Ovary (tissue), 9 donors: ENCODE data around the gene CD68. TPM values are rescaled to one million over a fixed set of nuclear protein-coding genes. Genes with fewer than 3 reads are reported as not detected.

Experiments
- DNase-seq, 5 donors: peaks; one replicate each; pipeline ENCODE4 v3.0.0-alpha.2; 2019 to 2020
- H3K27ac ChIP-seq, 2 donors: fragments of 200-600 bp; one replicate each; pipeline versions ENCODE4 v1.5.1 to v1.8.0; 2019 to 2022
- H3K27me3 ChIP-seq: fragments of 200-600 bp; one replicate; pipeline ENCODE4 v1.8.0; 2022
- H3K36me3 ChIP-seq: fragments of 200-600 bp; sonication (generic); one replicate; pipeline ENCODE4 v1.5.1; 2019
- H3K4me1 ChIP-seq: one replicate; pipeline ENCODE4 v1.8.1; 2013; ENCODE audit warnings: mild to moderate bottlenecking, moderate library complexity; ENCODE audit not compliant: insufficient read depth
- H3K4me3 ChIP-seq: fragments of 200-600 bp; sonication (generic); one replicate; pipeline ENCODE4 v1.5.1; 2017
- H3K9me3 ChIP-seq, 2 donors: fragments of 200-600 bp in 1 of 2; sonication (generic) in 1 of 2; one replicate each; pipeline versions ENCODE4 v1.5.1 to v1.8.1; 2013 to 2019; ENCODE audit warnings: mild to moderate bottlenecking in 1 of 2, moderate library complexity in 1 of 2
- EP300 ChIP-seq: sonication (generic); formaldehyde crosslinking; IDR thresholded peaks from one replicate; pipeline ENCODE4 v1.6.1; 2017; ENCODE audit warnings: antibody characterized with exemption
- POLR2A ChIP-seq: fragments of 450-650 bp; IDR thresholded peaks from one replicate; pipeline ENCODE4 v1.6.1; 2017; ENCODE audit warnings: antibody characterized with exemption, mild to moderate bottlenecking, moderate library complexity
- WGBS, 3 donors: extraction: QIAGEN DNeasy Blood & Tissue Kit in 1 of 3; methylation state at CpG; one replicate each; pipeline versions ENCODE4 v1.1.5 to v1.1.7; 2013 to 2017; 5-methylcytosine and 5-hydroxymethylcytosine counted together
- intact Hi-C, 4 donors: fragments of 100-400 bp; cut with DNase I; formaldehyde crosslinking; loops; one replicate each; pipeline versions ENCODE4 v1.11.0 to v1.15.1; 2022 to 2023
- polyA plus RNA-seq, 2 donors: library from polyadenylated mRNA; stranded (reverse); fragments of 200-250 nt in 1 of 2; fragments of 350-450 nt in 1 of 2; fragmentation: Illumina TruSeq in 1 of 2; extraction: RNeasy Lipid Tissue Mini Kit (QIAGEN cat#74804) in 1 of 2; gene quantifications; one replicate each; pipeline ENCODE4 v1.2.3, GENCODE V29; 2013 to 2014
- total RNA-seq, 7 donors: library from RNA; depleted of rRNA in 2 of 7; stranded (reverse); fragments of >200 nt in 2 of 7; fragmentation: NEBNext Ultra II Directional in 3 of 7; extraction: Animal tissue kit (Norgen Biotek cat#: 25700) in 3 of 7; gene quantifications; one replicate each; pipeline versions ENCODE4 v1.1.0 to v1.2.4, GENCODE V29; 2016 to 2023
- TF ChIP-seq, protein P1 (sequence below), 3 donors: fragments of 450-650 bp in 2 of 3; fragments of 200-600 bp in 1 of 3; IDR thresholded peaks; one replicate each; pipeline versions ENCODE4 v1.5.1 to v1.8.0; 2016 to 2022; ENCODE audit warnings: antibody characterized with exemption in 3 of 3, mild to moderate bottlenecking in 1 of 3
- donor health status: DM: no; HTN: no; CAD: no; lungs with moderate emphysema.
- donor health status: DM: no; HTN: no; CAD: no.
- donor health status: Bipolar disorder and iron deficiency.
- donor health status: DM: yes; HTN: yes; CAD: no.
- donor health status: DM: no; HTN: no; CAD: no.
- donor health status: DM: yes; HTN: yes; CAD: no.

CD68 gene
- total and polyA plus RNA-seq, 9 donors = 5.2 to 132 (median 15.4) TPM

GRCh38 chr17:7553356-7553755, 26.1 kb upstream of the CD68 start:
- Histone ChIP-seq H3K4me3 (no peak overlapping the region), H3K36me3 (no peaks in the 10 kb centered on the region), H3K9me3 (no peaks in the 10 kb centered on the region), H3K27ac (no peak overlapping the region), H3K27me3 (no peaks in the 10 kb centered on the region), H3K4me1 (peaks cover 12% of the 10 kb centered on the region)
- intact Hi-C loops = loop anchor here in 1 of 4 donors (10.0 kb wide), 1 partner anchor 199 kb away; the partner anchor contains the start of genes KCTD11 and TMEM95
- DNase-seq = no peak
- 88 to 98% (median 94%) methylated on average over 1 of the region's 1 CpG for WGBS, 3 donors
- TF ChIP-seq, protein P1, sequence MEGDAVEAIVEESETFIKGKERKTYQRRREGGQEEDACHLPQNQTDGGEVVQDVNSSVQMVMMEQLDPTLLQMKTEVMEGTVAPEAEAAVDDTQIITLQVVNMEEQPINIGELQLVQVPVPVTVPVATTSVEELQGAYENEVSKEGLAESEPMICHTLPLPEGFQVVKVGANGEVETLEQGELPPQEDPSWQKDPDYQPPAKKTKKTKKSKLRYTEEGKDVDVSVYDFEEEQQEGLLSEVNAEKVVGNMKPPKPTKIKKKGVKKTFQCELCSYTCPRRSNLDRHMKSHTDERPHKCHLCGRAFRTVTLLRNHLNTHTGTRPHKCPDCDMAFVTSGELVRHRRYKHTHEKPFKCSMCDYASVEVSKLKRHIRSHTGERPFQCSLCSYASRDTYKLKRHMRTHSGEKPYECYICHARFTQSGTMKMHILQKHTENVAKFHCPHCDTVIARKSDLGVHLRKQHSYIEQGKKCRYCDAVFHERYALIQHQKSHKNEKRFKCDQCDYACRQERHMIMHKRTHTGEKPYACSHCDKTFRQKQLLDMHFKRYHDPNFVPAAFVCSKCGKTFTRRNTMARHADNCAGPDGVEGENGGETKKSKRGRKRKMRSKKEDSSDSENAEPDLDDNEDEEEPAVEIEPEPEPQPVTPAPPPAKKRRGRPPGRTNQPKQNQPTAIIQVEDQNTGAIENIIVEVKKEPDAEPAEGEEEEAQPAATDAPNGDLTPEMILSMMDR (IDR thresholded peaks at IDR 0.05) = no peak
- TF ChIP-seq POLR2A (no peak), EP300 (no peak)

DNA sequence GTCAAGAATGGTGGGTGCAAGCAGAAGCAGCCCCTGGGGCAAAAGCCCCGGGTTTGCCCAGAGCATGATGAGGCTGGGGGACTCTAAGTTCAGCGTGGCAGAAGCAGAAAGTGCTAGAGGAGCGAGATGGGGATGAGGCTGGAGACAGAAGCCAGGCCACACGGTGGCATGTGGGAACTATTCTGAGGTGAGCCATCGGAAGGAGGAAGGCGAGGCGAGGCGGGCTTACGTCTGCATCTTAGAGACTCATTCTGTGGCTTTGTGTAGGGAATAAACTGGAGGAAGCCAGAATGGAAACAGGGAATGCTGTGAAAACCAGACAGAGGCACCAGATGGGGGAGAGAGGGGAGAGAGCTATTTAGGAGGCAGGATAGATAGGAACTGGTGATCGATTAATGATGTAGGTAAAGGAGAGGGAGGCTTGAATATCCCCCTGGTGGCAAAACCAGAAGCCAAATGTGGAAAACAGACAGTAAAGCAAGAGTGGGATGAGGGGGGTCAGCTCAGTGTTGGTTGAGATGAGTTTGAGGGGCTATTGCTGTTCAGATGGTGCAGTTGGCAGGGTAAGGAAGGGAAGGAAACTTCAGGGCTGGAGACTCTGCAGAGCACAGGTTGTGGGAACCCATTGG, 24.0 kb upstream of the CD68 start:
- Histone ChIP-seq H3K4me3 (no peak overlapping the region), H3K9me3 (no peaks in the 10 kb centered on the region), H3K4me1 (peaks cover 23% of the 10 kb centered on the region), H3K27ac (peak overlapping the region in 1 of 2 donors; percentile 19), H3K36me3 (no peaks in the 10 kb centered on the region), H3K27me3 (no peaks in the 10 kb centered on the region)
- no peak for DNase-seq
- 61 to 72% (median 67%) methylated on average over 10 of the region's 10 CpGs for WGBS, 3 donors
- intact Hi-C loops = loop anchor here in 1 of 4 donors (5.0 to 10.0 kb wide), 2 partner anchors 43 to 201 kb away; partner anchors contain the start of genes KCTD11 and TMEM95
- TF ChIP-seq, protein P1 (IDR thresholded peaks at IDR 0.05) = no peak
- TF ChIP-seq EP300 (no peak), POLR2A (no peak)

- Histone ChIP-seq H3K4me1 (peaks cover 23% of the 10 kb centered on the region), H3K27me3 (no peaks in the 10 kb centered on the region), H3K27ac (peak overlapping the region; percentile 92 to 99), H3K9me3 (no peaks in the 10 kb centered on the region), H3K36me3 (no peaks in the 10 kb centered on the region), H3K4me3 (no peak overlapping the region)
- TF ChIP-seq, protein P1 (IDR thresholded peaks at IDR 0.05) = no peak
- no peak for TF ChIP-seq POLR2A
- TF ChIP-seq EP300 = no peak
- DNase-seq = no peak
- WGBS, 3 donors = 80 to 81% (median 81%) methylated on average over 12 of the region's 12 CpGs
- intact Hi-C loops = loop anchor here in 1 of 4 donors (5.0 to 10.0 kb wide), 2 partner anchors 44 to 202 kb away; partner anchors contain the start of genes KCTD11 and TMEM95
Observed at GRCh38 chr17:7556627-7557026, 22.8 kb upstream of the CD68 start.

GRCh38 chr17:7557147-7557764, 22.2 kb upstream of the CD68 start:
- peaks cover 23% of the 10 kb centered on the region for H3K4me1 ChIP-seq
- H3K9me3 ChIP-seq = no peaks in the 10 kb centered on the region
- no peaks in the 10 kb centered on the region for H3K27me3 ChIP-seq
- H3K27ac ChIP-seq = peak overlapping the region; percentile 92 to 99
- no peak for TF ChIP-seq POLR2A
- TF ChIP-seq, protein P1 (IDR thresholded peaks at IDR 0.05) = no peak
- no peak for TF ChIP-seq EP300
- H3K36me3 ChIP-seq = no peaks in the 10 kb centered on the region
- H3K4me3 ChIP-seq = no peak overlapping the region
- intact Hi-C loops = loop anchor here in 1 of 4 donors (5.0 to 10.0 kb wide), 2 partner anchors 45 to 202 kb away; partner anchors contain the start of genes KCTD11 and TMEM95
- DNase-seq = peak; percentile 60 to 75 (median 67)
- 30 to 36% (median 35%) methylated on average over 18 to 19 of the region's 19 CpGs for WGBS, 3 donors
